Heart right ventricle (tissue), 16 donors: Measurements from ENCODE around the gene TRPC6. TPM values are rescaled to one million over a fixed set of nuclear protein-coding genes. Genes with fewer than 3 reads are reported as not detected.

Source experiments
- ATAC-seq, 8 donors: fragments of 200-7000 bp; cut with Tn5 transposase; one replicate each; pipeline ENCODE4 v1.9.1; 2020; ENCODE audit warnings: mild to moderate bottlenecking in 8 of 8, moderate library complexity in 8 of 8, moderate number of reproducible peaks in 1 of 8
- DNase-seq, 2 donors: peaks; one replicate each; pipeline ENCODE4 v3.0.0-alpha.2; 2020
- H3K27ac ChIP-seq, 10 donors: fragments of 200-600 bp; sonication (generic) in 2 of 10; one replicate each; pipeline versions ENCODE4 v1.5.0 to v1.8.0; 2020 to 2022; ENCODE audit warnings: mild to moderate bottlenecking in 3 of 10
- H3K27me3 ChIP-seq, 7 donors: fragments of 200-600 bp; one replicate each; pipeline ENCODE4 v1.8.0; 2021 to 2022; ENCODE audit warnings: mild to moderate bottlenecking in 2 of 7
- H3K36me3 ChIP-seq, 9 donors: fragments of 200-600 bp; sonication (generic) in 1 of 9; one replicate each; pipeline versions ENCODE4 v1.5.0 to v1.8.0; 2020 to 2022; ENCODE audit warnings: mild to moderate bottlenecking in 2 of 9
- H3K4me1 ChIP-seq, 9 donors: fragments of 200-600 bp; sonication (generic) in 1 of 9; one replicate each; pipeline versions ENCODE4 v1.5.0 to v1.8.0; 2020 to 2022; ENCODE audit warnings: mild to moderate bottlenecking in 4 of 9
- H3K4me3 ChIP-seq, 10 donors: fragments of 200-600 bp; sonication (generic) in 2 of 10; one replicate each; pipeline versions ENCODE4 v1.5.0 to v1.8.0; 2020 to 2022; ENCODE audit warnings: mild to moderate bottlenecking in 7 of 10, moderate library complexity in 2 of 10
- H3K9me3 ChIP-seq, 11 donors: fragments of 200-600 bp in 10 of 11; sonication (generic) in 2 of 11; one replicate each; pipeline versions ENCODE4 v1.5.0 to v1.8.0; 2013 to 2022; ENCODE audit warnings: mild to moderate bottlenecking in 2 of 11, control low read depth in 1 of 11, moderate library complexity in 1 of 11
- CTCF ChIP-seq, 9 donors: fragments of 200-600 bp; sonication (generic) in 2 of 9; IDR thresholded peaks; one replicate each; pipeline versions ENCODE4 v1.5.0 to v1.8.0; 2021 to 2022; ENCODE audit warnings: antibody characterized with exemption in 9 of 9, mild to moderate bottlenecking in 5 of 9, moderate library complexity in 1 of 9
- WGBS, 2 donors: extraction: QIAGEN DNeasy Blood & Tissue Kit; methylation state at CpG; one replicate each; pipeline ENCODE4 v1.1.7; 2013; ENCODE audit warnings: inconsistent platforms in 1 of 2; 5-methylcytosine and 5-hydroxymethylcytosine counted together
- intact Hi-C, 10 donors: fragments of 100-400 bp; cut with DNase I; formaldehyde crosslinking; loops; one replicate each; pipeline versions ENCODE4 v1.11.1 to v1.14.2; 2022
- polyA plus RNA-seq, 2 donors: library from polyadenylated mRNA; stranded (reverse); fragments of 200-250 nt; gene quantifications; one replicate each; pipeline ENCODE4 v1.2.3, GENCODE V29; 2013
- total RNA-seq, 10 donors: library from RNA; stranded (reverse); fragmentation: NEBNext Ultra II Directional in 3 of 10; extraction: Animal tissue kit (Norgen Biotek cat#: 25700) in 3 of 10; gene quantifications; one replicate each; pipeline versions ENCODE4 v1.2.1 to v1.2.4, GENCODE V29; 2021 to 2023
- donor health status: Arrhythmogenic right ventricular cardiomyopathy.
- donor health status: ischemic (EF 13 %, LVEDD 7.1; RV severe dilation, severe dysfunction).
- donor health status: healthy with polysubstance abuse.
- donor health status: DM: no; HTN: yes; CAD: no.
- donor health status: DM: no; HTN: no; CAD: no.
- donor health status: ischemic (EF 25% LVEDD 6.9; RV normal size, moderate dysfunction).
- donor health status: ischemic (EF 25% LVEDD 5.7; RV mildly dilated, moderate dysfunction).
- donor health status: healthy.
- donor health status: DM: yes; HTN: yes; CAD: no.
- donor health status: Ischemic cardiomyopathy.
- donor health status: ischemic (EF 35%, LVEDD 5.7; RV mildly dilated, moderate dysfunction).
- donor health status: nonischemic (EF 11% LVEDD 7.7; RV severe dilation, severe dysfunction).
- donor health status: DM: yes; HTN: yes; CAD: no.
- donor health status: PGD.
- donor health status: ischemic (EF 29% LVEDD 5.4; RV normal size, mild dysfunction).
- donor health status: nonischemic (EF 23%, LVEDD 6.1; RV moderate dilation, normal function).

The TRPC6 gene
- total and polyA plus RNA-seq, 12 donors = 0.14 to 1.4 (median 0.40) TPM

- TF ChIP-seq CTCF (IDR thresholded peaks at IDR 0.05) = no peak
- H3K4me1 ChIP-seq = no peaks in the 10 kb centered on the region
- 68 to 74% methylated on average over 2 of the region's 2 CpGs for WGBS, 2 donors
- H3K27me3 ChIP-seq = no peaks in the 10 kb centered on the region
- DNase-seq (no peak), ATAC-seq (no peak)
- H3K4me3 ChIP-seq = no peak overlapping the region
- H3K9me3 ChIP-seq = peaks cover 0 to 6% (median 0%) of the 10 kb centered on the region in 11 donors
- intact Hi-C loops = no loop called here
- no peak overlapping the region for H3K27ac ChIP-seq
- H3K36me3 ChIP-seq = no peaks in the 10 kb centered on the region
Measured at GRCh38 chr11:101563166-101563565, 20.6 kb downstream of the TRPC6 start.

- WGBS, 2 donors = 67 to 80% methylated on average over 4 of the region's 4 CpGs
Measured at GRCh38 chr11:101555366-101555765, 28.4 kb downstream of the TRPC6 start.

DNA sequence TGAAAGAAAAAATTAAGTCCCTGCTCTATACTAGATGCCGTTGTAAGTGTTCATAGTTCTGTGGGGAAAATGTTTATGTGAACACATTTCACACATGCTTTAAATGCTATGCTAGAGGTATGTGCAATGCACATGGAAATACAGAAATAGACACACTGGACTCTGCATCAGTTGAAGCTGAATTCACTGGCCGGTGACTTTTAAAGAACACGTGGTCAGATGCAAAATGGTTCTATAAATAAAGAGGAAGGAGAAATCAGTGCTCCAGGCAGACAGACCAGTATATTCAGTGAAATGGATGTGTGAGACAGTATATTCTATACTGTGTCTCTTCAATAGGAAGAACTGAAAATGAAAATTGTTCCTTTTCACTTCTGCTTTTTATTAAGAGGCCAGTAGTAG, 29.9 kb downstream of the TRPC6 start:
- H3K27ac ChIP-seq = no peak overlapping the region
- TF ChIP-seq CTCF (IDR thresholded peaks at IDR 0.05) = no peak
- intact Hi-C loops = no loop called here
- 36 to 42% methylated on average over 3 of the region's 3 CpGs for WGBS, 2 donors
- H3K9me3 ChIP-seq = no peaks in the 10 kb centered on the region
- H3K27me3 ChIP-seq = no peaks in the 10 kb centered on the region
- no peaks in the 10 kb centered on the region for H3K36me3 ChIP-seq
- DNase-seq = no peak
- H3K4me3 ChIP-seq = no peak overlapping the region
- no peak for ATAC-seq
- peaks cover 0 to 6% (median 0%) of the 10 kb centered on the region in 9 donors for H3K4me1 ChIP-seq

More at GRCh38 chr11:101555366-101555765, 28.4 kb downstream of the TRPC6 start:
- DNase-seq (no peak), ATAC-seq (no peak)
- no peaks in the 10 kb centered on the region for H3K9me3 ChIP-seq
- no peak overlapping the region for H3K27ac ChIP-seq
- H3K36me3 ChIP-seq = no peaks in the 10 kb centered on the region
- no peaks in the 10 kb centered on the region for H3K27me3 ChIP-seq
- H3K4me3 ChIP-seq = no peak overlapping the region
- peaks cover 0 to 6% (median 0%) of the 10 kb centered on the region in 9 donors for H3K4me1 ChIP-seq
- TF ChIP-seq CTCF (IDR thresholded peaks at IDR 0.05) = no peak
- intact Hi-C loops = no loop called here

GRCh38 chr11:101552888-101553287, 30.9 kb downstream of the TRPC6 start:
- Histone ChIP-seq H3K27ac (no peak overlapping the region), H3K4me3 (no peak overlapping the region), H3K9me3 (no peaks in the 10 kb centered on the region), H3K27me3 (no peaks in the 10 kb centered on the region), H3K36me3 (no peaks in the 10 kb centered on the region), H3K4me1 (peaks cover 0 to 6% (median 0%) of the 10 kb centered on the region in 9 donors)
- DNase-seq (no peak), ATAC-seq (no peak)
- WGBS, 2 donors = 51 to 62% methylated on average over 2 of the region's 2 CpGs
- TF ChIP-seq CTCF (IDR thresholded peaks at IDR 0.05) = no peak
- intact Hi-C loops = no loop called here
